GM21786 (cell line): ENCODE data around the gene SOCS1.
"Not testable (repeated sequence)": the region's sequence is repeated elsewhere in the genome, so short reads cannot be mapped to it uniquely, and the experiment has no call there.

Source experiments
- ATAC-seq: cut with Tn5 transposase; IDR thresholded peaks from one replicate; pipeline ENCODE4 v1.9.1; 2021; ENCODE audit not compliant: unreplicated experiment

Gene SOCS1

GRCh38 chr16:11255737-11256660 lies at the start of gene SOCS1:
Gene SOCS1 (minus strand): TSS chr16:11256204. CDS start chr16:11255478, 726 bp downstream.
- ATAC-seq = peak; percentile 43

DNA sequence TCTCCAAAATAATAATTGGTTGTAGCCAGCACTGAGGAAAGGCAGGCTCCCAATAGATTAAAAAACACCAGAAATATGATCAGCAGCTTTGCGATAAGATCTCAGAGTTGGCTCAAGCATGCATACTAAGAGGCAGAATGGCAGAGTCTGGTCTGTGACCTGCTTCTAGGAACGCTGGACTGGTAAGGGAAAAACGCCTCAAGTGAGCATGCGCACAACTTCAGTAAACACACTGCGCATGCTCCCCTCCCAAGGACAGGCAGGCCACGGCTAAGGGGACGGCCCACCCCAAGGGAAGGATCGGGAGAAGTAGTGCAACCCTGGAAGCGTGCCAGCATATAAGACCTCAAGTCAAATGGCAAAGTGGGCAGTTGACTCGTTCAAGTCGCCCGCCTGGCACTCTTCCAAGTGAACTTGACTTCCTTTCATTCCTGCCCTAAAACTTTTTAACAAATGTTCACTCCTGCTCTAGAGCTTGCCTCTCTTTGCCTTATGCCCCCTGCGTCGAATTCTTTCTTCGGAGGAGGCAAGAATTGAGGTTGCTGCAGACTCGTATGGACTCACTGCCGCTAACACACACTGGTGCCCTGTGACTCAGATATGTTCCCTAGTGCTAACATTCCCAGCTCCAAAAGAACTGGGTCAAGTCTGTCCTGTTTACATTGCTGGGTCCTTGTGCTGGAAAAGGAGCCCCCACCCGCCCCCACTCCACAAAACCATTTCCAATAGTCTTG lies 47.6 kb upstream of the SOCS1 start:
- no peak for ATAC-seq

- no peak for ATAC-seq
Measured at GRCh38 chr16:11302977-11303376, 47.0 kb upstream of the SOCS1 start.

- no peak for ATAC-seq
Measured at GRCh38 chr16:11301645-11302501, 45.9 kb upstream of the SOCS1 start.

DNA sequence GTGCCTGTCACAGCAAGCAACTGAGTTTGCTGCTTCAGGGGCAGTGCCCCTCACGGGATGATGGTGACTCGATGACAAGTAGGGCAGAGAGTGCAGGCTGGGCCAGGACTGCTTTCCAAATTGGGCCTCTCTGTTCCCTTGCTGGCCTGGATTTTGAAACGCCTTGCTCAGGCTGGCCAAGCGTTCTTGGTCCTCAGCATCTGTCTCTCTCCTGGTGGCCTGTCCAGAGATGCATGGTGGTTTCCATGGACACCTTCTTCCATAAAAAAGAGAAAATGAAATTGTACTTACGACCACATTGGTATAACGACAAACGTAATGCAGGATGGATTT lies 44.5 kb upstream of the SOCS1 start:
- ATAC-seq = no peak

DNA sequence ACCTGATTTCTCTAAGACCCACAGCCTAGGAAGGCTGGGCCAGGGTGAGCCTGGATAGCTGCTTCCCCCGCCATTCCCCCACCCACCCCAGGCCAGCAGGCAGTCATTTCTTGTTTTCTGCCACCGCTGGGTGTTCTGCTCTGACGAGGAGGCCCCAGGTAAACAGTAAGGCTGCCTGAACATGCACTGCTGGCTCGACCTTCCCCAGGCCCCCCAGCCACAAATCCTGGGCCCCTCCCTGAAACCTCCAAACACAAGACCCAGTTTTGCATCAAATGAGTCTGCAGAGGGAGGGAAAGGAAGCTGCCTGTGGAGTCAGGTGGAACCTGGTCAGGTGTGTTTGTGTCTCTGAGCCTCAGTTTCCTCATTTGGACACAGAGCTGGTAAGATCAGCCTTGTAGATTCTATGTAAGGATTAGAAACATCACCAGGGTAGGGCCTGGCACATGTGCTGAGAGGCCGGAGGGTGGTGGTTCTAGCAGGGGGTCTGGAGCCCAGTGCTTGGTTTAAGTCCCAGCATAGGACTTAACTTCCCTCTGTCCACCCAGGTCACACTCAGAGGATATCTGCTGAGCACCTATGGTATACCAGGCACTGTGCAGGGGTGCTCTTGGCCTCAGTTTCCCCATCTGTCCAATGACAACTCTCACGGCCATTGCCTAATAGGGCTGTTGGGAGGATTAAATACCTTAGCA lies 44.0 kb upstream of the SOCS1 start:
- ATAC-seq = no peak

DNA sequence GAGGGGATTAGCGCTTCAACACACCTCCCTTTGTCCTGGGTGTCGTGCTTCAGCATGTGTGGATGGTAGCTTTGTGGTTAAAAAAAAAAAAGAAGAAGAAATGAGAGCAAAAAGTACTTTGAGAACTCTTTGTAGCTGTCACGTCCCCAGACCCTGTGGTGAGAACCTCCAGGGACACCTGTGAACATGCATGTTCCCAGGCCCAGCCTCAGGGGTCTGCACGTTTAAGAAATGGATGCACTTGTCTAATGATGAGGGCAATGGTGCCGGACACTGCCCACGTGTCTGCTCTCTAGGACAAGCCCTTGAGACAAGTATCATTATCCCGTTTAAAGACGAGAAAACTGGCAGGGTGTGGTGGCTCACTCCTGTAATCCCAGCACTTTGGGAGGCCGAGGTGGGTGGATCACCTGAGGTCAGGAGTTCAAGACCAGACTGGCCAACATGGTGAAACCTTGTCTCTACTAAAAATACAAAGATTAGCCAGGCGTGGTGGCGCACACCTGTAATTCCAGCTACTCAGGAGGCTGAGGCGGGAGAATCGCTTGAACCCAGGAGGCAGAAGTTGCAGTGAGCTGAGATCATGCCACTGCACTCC lies 43.0 kb upstream of the SOCS1 start:
- ATAC-seq = not testable (repeated sequence)

DNA sequence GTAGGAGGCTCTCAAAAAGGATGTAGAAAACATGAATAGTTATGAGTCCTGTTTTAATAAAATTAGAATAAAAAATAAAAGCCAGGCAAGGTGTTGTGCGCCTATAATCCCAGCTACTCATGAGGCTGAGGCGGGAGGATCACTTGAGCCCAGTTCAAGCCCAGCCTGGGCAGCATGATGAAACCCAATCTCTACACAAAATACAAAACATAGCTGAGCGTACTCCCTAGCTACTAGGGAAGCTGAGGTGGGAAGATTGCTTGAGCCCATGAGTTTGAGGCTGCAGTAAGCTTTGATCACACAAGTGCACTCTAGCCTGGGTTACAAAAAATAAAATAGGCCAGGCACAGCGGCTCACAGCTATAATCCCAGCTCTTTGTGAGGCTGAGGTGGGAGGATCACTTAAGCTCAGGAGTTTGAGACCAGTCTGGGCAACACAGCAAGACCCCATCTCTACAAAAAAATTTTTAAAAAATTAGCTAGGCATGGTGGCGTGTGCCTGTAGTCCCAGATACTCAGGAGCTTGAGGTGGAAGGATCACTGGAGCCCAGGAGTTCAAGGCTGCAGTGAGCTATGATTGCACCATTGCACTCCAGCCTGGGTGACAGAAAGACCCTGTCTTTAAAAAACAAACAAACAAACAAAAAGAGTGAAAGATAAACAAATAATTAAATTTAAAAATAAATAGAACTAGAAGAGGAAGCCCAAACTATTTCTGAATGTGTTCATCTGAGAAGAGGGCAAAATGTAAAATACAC lies 42.3 kb upstream of the SOCS1 start:
- ATAC-seq = no peak

DNA sequence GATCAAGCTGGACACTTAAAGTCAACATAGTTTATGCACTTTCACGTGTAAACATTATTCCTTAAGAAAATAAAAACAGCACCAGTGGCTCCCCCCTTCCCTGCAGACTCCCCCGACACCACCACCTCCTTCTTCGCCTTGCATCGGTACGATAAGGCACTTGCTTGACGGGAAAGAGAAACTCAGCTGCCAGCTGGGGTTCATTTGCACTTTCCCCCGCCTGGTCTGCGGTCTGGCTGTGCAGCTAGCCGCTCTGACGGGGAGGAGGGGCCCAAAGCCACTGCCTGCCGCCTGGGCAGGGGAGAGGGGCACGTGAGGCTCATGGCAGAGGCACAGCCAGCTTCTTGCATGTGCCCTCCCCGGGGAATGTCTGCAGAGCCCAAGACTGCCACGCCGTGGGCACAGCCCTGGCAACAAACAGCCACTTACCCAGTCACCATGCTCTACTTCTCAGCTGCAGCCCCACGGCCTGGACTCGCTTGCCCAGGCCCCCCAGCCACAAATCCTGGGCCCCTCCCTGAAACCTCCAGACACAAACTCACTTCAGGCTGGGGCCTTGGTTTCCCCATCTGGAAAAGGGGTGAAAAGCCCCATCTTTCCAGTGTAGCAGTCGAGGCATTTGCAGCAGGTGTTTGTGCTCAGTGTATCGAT lies 41.6 kb upstream of the SOCS1 start:
- ATAC-seq = peak; percentile 80

DNA sequence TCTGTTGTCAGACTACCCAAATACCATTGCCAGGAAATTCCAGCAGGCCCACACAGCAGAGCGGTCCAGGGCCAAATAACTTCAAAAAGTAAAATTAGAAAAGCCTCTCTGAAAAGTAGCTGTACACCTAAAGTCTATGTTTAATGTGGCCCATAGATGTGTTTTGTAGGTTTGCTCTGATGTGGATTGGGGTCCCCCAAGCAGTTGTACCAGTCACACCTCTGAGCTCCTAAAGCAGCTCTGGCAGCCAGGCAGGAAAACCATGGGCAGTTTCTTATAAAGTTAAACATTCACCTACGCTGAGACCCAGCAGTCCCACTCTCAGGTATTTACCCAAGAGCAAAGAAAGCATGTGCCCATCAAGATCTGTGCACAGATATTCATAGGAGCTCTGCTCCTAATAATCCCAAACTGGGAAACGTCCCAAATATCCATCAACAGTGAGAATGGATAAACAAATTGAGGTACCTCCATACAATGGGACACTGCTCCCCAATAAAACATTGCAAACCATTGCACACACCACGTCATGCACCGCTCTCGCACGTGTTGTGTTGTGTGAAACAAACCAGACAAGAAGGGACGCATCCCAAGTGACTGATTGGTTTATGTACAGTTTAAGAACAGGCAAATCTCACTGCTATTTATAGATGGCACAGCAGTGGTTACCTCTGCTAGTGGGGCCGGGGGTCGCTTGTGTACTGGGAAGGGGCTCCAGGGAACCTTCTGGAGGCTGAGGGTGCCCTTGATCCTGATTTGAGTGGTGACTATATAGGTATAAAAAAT lies 40.9 kb upstream of the SOCS1 start:
- no peak for ATAC-seq

GRCh38 chr16:11296351-11296705 lies 40.3 kb upstream of the SOCS1 start:
- ATAC-seq = no peak

DNA sequence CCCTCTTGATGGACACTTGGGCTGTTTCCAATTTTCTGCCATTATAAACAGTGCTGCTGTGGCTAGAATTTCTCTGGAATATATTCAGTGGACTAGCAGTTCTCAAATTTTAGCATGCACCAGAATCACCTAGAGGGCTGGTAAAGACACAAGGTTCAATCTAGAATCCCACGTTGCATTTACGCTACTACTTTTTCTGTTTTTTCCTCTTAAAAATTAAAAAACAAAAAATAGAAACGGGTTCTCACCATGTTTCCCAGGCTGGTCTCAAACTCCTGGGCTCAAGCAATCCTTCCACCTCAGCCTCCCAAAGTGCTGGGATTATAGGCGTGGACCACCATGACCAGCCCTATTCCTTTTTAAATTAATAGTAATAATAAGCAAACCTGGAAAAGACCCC lies 39.7 kb upstream of the SOCS1 start:
- ATAC-seq = no peak

GRCh38 chr16:11292076-11292748 lies 36.2 kb upstream of the SOCS1 start:
- no peak for ATAC-seq

- ATAC-seq = no peak
Measured at GRCh38 chr16:11291091-11291703, 35.2 kb upstream of the SOCS1 start.

DNA sequence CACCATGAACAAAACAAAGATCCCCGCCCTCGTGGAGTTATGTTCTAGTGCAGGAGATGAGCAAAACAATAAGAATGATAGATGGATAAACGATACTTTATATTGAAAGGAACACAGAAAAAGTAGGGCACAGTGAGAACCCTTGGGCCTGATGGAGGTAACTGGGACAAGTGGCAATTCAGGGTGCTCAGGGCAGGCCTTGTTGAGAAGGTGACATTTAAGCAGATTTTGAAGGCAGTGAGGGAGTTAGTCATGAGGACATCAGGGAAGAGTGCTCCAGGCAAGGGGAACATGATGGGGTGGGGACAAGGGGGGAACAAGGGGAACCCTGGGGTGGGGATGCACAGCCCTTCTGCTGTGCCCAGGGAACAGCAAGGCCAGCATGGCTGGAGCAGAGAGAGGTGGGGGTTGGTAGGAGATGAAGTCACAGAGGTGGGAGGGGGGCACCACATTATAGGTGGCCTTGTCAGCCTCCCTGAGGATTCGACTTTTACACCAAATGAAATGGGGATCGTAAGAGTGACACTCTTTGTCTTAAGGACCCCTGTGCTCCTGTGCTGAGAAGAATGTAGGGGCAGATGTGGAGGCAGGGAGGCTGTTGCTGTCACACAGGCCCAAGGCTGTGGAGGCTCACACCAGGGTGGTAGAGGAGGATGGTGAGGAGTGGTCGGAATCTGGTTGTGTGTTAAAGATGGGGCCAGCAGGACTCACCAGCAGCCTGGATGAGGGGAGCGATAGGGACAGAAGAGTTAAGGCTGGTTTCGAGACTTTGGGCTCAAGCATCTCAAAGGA lies 34.3 kb upstream of the SOCS1 start:
- no peak for ATAC-seq

DNA sequence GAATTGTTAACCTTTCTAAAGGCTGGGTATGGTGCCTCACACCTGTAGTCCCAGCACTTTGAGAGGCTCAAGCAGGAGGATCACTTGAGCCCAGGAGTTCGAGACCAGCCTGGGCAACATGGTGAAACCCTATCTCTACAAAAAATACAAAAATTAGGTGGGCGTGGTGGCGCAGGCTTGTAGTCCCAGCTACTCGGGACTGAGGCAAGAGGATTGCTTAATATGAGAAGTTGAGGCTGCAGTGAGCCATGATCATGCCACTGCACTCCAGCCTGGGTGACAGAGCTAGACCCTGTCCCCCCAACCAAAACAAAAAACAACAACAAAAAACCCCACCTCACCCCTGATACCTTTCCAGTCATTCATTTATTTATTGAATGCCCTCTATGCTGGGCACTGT lies 33.7 kb upstream of the SOCS1 start:
- not testable (repeated sequence) for ATAC-seq

- no peak for ATAC-seq
Measured at GRCh38 chr16:11289202-11289601, 33.2 kb upstream of the SOCS1 start.
